GM12892 (cell line): ENCODE measurements around the gene CDKN2B-AS1.

ENCODE experiments used
- DNase-seq: peaks from one replicate; pipeline ENCODE4 v3.0.0; 2011; ENCODE audit not compliant: insufficient read length
- FAIRE-seq: peaks from 2 replicates; lab custom pipeline; 2011; peaks lifted over from hg19 to GRCh38; lab: Jason Lieb, UNC
- POLR2A ChIP-seq: IDR thresholded peaks from 2 replicates; pipeline ENCODE4 v1.6.1; 2011; ENCODE audit warnings: low read depth, low read length, control low read depth
- POLR2AphosphoS5 ChIP-seq: IDR thresholded peaks from 2 replicates; pipeline ENCODE4 v1.6.1; 2011; ENCODE audit warnings: low read depth, low read length, control low read depth
- TAF1 ChIP-seq: IDR thresholded peaks from 2 replicates; pipeline ENCODE4 v1.6.1; 2011; ENCODE audit warnings: low read depth, mild to moderate bottlenecking, control low read depth, low read length, borderline replicate concordance

CDKN2B-AS1 gene

DNA sequence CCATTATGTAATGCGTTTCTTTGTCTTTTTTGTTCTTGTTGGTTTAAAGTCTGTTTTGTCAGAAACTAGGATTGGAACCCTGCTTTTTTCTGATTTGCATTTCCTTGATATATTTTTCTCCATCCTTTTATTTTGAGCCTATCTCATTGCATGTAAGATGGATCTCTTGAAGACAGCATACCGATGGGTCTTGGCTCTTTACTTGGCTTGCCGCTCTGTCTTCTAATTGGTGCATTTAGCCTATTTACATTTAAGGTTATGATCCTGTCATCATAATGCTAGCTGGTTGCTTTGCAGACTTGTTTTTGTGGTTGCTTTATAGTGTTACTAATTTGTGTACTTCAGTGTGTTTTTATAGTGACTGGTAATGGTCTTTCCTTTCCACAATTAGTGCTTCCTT lies 27.8 kb downstream of the CDKN2B-AS1 start:
- DNase-seq (no peak), FAIRE-seq (no peak)
- TF ChIP-seq POLR2AphosphoS5, result no peak
- TF ChIP-seq POLR2A, result no peak

DNA sequence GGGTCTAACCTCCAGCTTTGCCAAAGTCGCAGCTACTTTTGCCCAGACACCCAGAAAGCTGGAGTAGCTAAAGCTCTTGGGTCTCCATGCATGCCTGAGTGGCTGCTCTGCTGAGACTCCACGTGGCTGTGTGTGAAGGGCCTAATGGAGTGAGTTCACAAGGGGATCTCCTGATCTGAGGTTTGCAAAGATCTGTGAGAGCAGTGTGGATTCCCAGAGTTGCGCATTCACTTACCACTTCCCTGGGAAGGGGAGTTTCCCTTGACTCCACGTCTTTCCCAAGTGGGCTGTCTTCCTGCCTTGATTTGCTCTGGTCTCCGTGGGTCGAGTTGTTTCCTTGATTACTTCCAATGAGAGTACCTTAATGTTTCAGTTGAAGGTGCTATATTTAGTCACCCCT lies 32.1 kb downstream of the CDKN2B-AS1 start:
- FAIRE-seq (no peak), DNase-seq (no peak)
- TF ChIP-seq POLR2A (no peak), TAF1 (no peak), POLR2AphosphoS5 (no peak)

DNA sequence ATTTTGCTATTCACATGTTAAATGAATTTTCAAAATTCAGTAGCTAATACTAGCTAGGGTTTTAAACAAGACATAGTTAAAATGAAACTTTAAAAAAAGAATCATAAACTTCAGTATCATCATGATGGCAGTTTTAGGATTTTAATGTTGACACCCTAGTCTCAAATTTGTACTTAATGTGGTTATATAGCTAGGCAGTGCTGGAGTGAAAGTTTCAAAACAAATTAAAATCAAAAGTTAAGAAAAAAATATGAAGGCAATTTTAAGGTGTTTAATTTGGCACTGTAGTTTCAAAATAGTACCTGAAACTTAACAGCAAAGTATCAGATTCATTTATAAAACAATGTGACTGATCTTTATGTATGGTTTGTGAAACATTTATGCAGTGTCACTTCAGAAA lies 33.8 kb downstream of the CDKN2B-AS1 start:
- DNase-seq (no peak), FAIRE-seq (no peak)
- TF ChIP-seq POLR2AphosphoS5 (no peak), POLR2A (no peak), TAF1 (no peak)

DNA sequence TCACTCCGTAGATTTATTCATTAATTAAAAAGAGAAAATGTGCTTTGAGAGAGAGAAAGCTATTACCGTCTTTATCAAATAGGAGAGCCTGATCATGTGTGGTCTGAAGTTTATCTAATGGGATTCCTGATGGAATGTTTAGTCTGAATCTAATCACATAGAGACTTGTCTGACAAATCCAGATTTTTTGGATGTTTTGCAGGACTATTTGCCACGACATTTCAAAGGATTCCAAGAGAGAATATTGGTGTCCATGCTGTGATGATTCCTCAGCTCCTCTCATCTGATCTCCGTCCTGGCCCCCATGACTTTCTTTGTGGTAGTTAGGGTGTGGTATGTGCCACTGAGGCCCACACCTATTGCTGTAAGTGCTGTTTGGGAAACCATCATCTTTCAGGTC lies 34.6 kb downstream of the CDKN2B-AS1 start:
- FAIRE-seq (no peak), DNase-seq (no peak)
- TF ChIP-seq POLR2A (no peak), POLR2AphosphoS5 (no peak), TAF1 (no peak)

DNA sequence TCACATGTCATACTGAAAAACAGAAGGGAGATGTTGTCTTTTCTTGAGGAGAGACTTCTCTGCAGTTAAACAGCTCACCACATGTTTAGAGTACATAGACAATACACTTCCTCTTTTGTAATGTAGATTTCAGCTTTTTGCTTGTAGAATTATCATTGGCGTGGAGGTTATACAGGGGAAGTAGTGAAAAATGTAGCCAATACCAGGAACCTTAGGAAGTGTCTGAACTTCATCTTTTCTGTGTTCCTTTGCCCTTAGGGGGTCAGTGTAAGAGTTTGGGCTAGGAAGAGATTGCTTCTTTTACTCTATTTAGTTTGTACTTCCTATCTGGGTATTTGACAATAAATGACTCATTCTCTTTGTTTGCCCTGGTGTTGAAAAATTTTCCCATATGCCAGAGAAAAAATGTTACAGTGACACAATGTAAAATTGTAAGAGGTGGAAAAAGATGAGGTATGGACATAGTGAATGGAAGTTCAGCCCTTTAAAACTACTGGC lies 35.6 kb downstream of the CDKN2B-AS1 start:
- no peak for DNase-seq
- FAIRE-seq, result peak; percentile 84
- no peak for TF ChIP-seq POLR2AphosphoS5
- no peak for TF ChIP-seq TAF1
- no peak for TF ChIP-seq POLR2A

DNA sequence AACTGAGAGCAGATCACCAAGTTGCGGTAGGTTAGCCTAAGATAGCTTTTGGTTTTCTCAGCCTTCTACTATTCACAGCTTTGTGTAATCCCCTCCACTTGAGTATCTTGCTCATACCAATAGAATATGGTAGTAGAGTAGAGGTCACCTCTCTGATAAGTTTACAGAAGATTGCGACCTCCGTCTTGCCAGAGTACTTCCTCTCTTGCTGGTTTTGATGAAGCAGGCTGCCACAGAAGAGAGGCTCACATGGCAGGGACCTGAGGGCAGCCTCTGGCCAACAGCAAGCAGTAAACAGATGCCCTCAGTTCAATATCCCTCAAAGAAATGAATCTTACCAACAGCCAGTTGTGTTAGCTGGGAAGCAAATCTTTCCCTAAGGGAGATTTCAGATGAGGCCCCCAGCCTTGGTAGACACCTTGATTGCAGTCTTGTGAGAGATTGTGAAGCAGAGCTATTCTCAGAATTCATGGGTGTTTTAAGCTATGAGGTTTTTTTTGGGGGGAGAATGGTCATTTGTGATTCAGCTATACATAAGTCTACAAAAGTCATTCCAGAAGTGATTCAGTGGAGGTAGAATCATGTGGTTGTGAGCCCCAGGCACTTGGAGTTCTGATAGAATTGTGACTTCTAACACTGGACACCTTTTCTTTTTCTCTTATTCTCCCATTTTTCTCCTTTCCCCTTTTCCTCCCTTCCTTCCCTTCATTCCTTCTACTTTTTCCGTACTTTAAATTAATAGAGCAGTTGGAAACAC lies 37.2 kb downstream of the CDKN2B-AS1 start:
- no peak for DNase-seq
- TF ChIP-seq TAF1 (no peak), POLR2AphosphoS5 (no peak), POLR2A (no peak)
- no peak for FAIRE-seq

DNA sequence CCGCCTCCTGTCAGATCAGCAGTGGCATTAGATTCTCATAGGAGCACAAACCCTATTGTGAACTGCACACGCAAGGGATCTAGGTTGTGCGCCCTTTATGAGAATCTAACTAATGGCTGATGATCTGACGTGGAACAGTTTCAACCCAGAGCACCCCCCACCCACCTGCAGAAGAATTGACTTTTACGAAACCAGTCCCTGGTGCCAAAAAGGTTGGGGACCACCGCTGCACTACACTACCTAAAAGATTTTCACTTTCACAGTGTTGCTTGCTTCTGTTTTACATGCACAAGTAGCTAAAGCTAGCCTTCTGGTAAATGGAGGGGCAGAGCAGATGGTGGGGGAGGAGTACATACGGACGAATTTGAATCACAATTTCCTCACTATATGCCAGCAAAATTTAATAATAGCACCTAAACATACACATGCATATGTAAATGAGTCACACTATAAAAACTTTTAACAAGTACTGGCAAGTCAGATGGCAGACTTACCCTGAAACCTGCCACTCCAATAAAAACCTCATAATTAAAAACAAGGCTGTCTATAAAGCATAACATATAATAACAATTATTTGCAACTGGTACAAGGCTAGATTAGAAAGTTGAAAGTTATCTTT lies 38.5 kb downstream of the CDKN2B-AS1 start:
- FAIRE-seq (no peak), DNase-seq (no peak)
- no peak for TF ChIP-seq TAF1
- no peak for TF ChIP-seq POLR2A
- TF ChIP-seq POLR2AphosphoS5, result no peak

DNA sequence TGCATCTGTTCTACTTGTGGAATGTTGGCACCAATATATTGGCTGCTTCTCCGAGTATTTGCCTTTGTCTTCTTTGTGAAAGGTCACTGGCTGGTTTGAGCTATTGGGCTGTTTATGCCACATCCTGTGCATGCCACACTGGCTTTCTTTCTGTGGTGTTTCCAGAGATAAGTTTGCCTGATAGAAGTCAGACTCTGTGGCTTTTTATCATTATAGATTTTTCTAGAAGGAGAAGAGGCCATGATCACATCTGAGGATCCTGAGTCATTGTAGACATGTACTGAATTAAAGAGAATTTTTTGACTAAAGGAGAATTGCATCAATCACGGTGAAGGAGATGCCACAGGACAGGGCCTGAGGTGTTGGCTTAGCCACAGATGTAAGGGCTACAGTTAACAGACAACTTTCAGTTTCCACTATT lies 41.0 kb downstream of the CDKN2B-AS1 start:
- no peak for DNase-seq
- TF ChIP-seq POLR2AphosphoS5 (no peak), TAF1 (no peak), POLR2A (no peak)
- no peak for FAIRE-seq

DNA sequence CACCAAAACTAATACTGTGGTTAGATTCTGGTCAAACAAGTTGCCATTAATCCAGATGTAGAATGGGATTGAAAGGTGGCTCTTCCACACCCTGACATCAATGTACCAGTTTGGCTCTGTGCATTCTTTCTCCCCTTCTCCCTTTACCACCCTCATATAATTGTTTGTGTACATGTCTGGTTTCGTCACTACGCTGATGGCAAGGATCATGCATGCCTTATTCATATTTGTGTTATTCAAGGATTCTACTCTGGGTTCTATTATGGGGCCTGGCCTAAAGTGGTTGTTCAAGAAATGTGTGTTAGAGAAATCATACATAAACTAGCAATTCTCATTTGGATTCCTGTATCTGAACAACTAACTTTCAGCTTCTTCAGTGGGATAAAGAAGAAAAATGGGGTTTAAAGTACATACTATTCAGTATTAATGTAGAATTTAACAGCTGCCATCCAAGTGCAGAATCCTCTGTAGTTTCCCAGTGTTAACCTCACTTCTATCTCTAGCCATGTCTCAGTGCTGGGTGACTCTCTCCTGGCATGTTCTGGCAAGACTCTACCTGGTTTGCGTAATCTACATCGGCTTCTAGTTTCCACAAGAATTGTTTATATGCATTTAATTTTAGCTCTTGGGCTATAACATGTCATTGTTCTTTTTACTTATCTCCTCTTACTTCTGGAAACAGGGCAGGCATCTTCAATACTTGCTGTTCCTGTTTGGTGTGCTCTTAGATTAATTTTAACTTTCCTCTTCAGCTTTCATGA lies 42.5 kb downstream of the CDKN2B-AS1 start:
- FAIRE-seq, result no peak
- TF ChIP-seq POLR2A (no peak), POLR2AphosphoS5 (no peak), TAF1 (no peak)
- DNase-seq, result no peak

DNA sequence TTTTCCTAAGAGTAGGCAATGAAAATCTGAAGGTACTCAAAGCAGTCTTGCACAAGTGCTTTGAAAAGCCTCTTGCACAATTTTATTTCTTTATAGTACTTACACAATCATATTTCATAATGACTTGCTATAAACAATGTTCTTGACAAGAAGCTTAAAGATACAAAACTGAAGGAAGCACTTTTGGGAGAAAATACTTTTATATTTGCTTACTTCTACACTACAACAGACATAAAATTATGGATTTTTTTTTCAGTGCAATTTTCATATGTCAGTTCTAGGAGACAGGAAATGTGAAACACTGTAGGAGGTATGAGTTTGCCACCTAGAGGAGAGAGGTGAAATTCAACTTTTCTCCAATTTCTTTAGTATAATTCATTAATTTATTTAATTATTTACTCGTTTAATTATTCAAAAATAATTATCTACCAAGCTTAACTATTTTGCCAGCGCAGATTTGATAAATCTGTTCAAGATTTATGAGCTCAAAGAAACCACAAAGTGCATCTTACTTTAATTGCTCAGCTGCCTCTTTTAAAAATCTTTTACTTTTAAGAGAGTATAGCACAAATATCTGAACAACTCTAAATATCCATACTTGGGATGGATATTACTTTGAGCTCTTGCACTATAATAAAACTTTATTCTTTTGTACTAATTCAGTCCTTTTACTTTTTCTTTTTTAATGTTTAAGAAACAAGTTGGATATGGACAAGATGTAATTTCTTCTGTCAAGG lies 43.5 kb downstream of the CDKN2B-AS1 start:
- DNase-seq (no peak), FAIRE-seq (no peak)
- TF ChIP-seq POLR2AphosphoS5 (no peak), TAF1 (no peak), POLR2A (no peak)

DNA sequence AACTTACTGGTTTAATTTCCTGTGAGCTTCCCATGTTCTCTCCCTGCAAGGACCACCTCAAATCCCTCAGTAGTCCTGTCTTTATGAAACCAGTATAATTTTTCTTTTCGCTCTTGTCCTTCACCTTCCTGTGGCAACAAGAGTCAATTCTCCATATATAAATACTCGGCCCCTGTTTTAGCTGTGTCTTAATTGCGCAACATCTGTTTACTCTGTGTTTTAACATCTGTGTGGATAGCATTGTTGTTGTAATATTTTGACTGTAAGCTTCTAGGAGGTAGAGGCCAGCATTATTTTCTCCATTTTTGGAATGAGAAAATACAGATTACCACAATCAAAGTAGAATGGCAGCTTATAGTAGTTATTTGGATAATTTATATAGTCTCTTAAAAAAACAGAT lies 44.7 kb downstream of the CDKN2B-AS1 start:
- TF ChIP-seq POLR2AphosphoS5, result no peak
- no peak for TF ChIP-seq POLR2A
- TF ChIP-seq TAF1, result no peak
- FAIRE-seq (no peak), DNase-seq (no peak)
